PC-3 (cell line): ENCODE results near the gene GRIA1.

Experiments
- EZH2 ChIP-seq: fragments of 300-600 bp; sonication (generic); IDR thresholded peaks from one replicate; pipeline ENCODE4 v1.6.1; 2017; ENCODE audit warnings: antibody characterized with exemption, mild to moderate bottlenecking, low read length; ENCODE audit not compliant: unreplicated experiment
- TF ChIP-seq, protein P1 (sequence below): fragments of 300-600 bp; sonication (generic); conservative IDR thresholded peaks from 2 replicates; pipeline ENCODE4 v1.5.1; 2017; ENCODE audit warnings: antibody characterized with exemption, low read depth, mild to moderate bottlenecking, low read length

DNA sequence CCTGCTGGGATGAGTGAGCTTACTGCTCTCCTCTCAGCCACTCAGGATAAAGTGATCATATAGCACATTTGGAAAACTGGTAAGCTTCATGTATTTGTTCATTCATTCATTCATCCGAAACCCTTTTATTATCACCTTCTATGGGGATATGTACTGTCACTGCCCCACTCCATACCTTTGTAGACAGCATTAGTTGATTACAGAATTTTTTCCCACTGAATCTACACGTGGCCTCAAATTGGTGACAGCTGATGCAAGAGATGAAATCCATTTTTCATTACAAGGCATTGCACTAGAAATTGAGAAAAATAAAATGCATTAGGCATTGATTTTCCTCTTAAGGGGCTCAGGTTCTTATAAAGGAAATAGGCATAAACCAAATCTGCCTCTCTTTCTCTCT, 9.7 kb downstream of the GRIA1 start:
- TF ChIP-seq, protein P1, sequence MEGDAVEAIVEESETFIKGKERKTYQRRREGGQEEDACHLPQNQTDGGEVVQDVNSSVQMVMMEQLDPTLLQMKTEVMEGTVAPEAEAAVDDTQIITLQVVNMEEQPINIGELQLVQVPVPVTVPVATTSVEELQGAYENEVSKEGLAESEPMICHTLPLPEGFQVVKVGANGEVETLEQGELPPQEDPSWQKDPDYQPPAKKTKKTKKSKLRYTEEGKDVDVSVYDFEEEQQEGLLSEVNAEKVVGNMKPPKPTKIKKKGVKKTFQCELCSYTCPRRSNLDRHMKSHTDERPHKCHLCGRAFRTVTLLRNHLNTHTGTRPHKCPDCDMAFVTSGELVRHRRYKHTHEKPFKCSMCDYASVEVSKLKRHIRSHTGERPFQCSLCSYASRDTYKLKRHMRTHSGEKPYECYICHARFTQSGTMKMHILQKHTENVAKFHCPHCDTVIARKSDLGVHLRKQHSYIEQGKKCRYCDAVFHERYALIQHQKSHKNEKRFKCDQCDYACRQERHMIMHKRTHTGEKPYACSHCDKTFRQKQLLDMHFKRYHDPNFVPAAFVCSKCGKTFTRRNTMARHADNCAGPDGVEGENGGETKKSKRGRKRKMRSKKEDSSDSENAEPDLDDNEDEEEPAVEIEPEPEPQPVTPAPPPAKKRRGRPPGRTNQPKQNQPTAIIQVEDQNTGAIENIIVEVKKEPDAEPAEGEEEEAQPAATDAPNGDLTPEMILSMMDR, result no peak
- TF ChIP-seq EZH2, result no peak
